Right hindlimb (tissue), 1 donor: ENCODE results near the gene SREBF1.

Experiments used
- DNase-seq: peaks from one replicate; pipeline ENCODE4 v3.0.0-alpha.2; 2018

Gene SREBF1

GRCh38 chr17:17836818-17837379 is at the start of gene SREBF1:
Gene SREBF1 (minus strand): TSS chr17:17836986. CDS start chr17:17836817, 169 bp downstream.
- DNase-seq = peak; percentile 78

- DNase-seq = peak; percentile 77
Measured at GRCh38 chr17:17886226-17886625, 49.4 kb upstream of the SREBF1 start.

GRCh38 chr17:17884391-17885357 is 47.9 kb upstream of the SREBF1 start:
- no peak for DNase-seq

GRCh38 chr17:17883801-17884200 is 47.0 kb upstream of the SREBF1 start:
- no peak for DNase-seq

GRCh38 chr17:17882082-17882581 is 45.3 kb upstream of the SREBF1 start:
- no peak for DNase-seq

GRCh38 chr17:17880577-17881196 is 43.9 kb upstream of the SREBF1 start:
- no peak for DNase-seq

- peak; percentile 92 for DNase-seq
Measured at GRCh38 chr17:17877529-17878358, 41.0 kb upstream of the SREBF1 start.

- DNase-seq = peak; percentile 58
Measured at GRCh38 chr17:17876959-17877528, 40.3 kb upstream of the SREBF1 start.

GRCh38 chr17:17874478-17874877 is 37.7 kb upstream of the SREBF1 start:
- DNase-seq = peak; percentile 69

GRCh38 chr17:17873450-17873991 is 36.7 kb upstream of the SREBF1 start:
- DNase-seq = no peak

- DNase-seq = no peak
Measured at GRCh38 chr17:17872547-17873345, 36.0 kb upstream of the SREBF1 start.

- DNase-seq = no peak
Measured at GRCh38 chr17:17871913-17872312, 35.1 kb upstream of the SREBF1 start.

GRCh38 chr17:17870247-17870646 is 33.5 kb upstream of the SREBF1 start:
- DNase-seq = no peak

GRCh38 chr17:17868641-17869522 is 32.1 kb upstream of the SREBF1 start:
- no peak for DNase-seq

- DNase-seq = no peak
Measured at GRCh38 chr17:17866897-17867296, 30.1 kb upstream of the SREBF1 start.

- DNase-seq = no peak
Measured at GRCh38 chr17:17866425-17866824, 29.6 kb upstream of the SREBF1 start.

GRCh38 chr17:17865035-17865434 is 28.2 kb upstream of the SREBF1 start:
- no peak for DNase-seq

GRCh38 chr17:17860766-17861107 is 24.0 kb upstream of the SREBF1 start:
- no peak for DNase-seq

GRCh38 chr17:17859909-17860765 is 23.4 kb upstream of the SREBF1 start:
- DNase-seq = peak; percentile 76
